ENCODE results near the gene PRKG1.

- TF ChIP-seq CTCF (conservative IDR thresholded peaks at IDR 0.05 in 1 of 2, IDR thresholded peaks at IDR 0.05 in 1 of 2; ENCODE audit: low read depth in 1 of 2, low read length in 2 of 2) (no peak), EZH2 (IDR thresholded peaks at IDR 0.05; ENCODE audit: low read length, missing control alignments) (no peak)
Measured at GRCh38 chr10:52191049-52191448, 1116.8 kb downstream of the PRKG1 start.
